Measurements from ENCODE around the gene TTC36.

DNA sequence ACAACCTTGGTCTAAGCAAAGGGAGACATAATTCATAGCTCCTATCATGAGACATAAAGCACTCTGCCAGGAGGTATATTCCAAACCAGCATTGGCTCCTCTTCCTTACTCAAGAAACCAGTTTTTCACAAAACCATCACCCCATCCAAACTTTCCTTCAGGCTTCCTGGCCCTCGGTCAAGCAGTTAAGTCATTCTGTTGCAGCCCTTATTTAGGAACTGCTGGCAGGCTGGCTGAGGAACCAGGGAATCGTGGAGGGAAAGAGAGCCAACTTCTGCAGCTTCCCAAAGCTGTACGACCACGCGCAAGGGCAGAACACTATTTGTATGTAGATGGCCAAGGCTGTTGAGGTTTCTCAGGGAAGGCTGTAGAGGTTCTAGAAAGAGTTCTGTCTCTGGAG lies 37.8 kb downstream of the TTC36 start:
- TF ChIP-seq, protein P1, sequence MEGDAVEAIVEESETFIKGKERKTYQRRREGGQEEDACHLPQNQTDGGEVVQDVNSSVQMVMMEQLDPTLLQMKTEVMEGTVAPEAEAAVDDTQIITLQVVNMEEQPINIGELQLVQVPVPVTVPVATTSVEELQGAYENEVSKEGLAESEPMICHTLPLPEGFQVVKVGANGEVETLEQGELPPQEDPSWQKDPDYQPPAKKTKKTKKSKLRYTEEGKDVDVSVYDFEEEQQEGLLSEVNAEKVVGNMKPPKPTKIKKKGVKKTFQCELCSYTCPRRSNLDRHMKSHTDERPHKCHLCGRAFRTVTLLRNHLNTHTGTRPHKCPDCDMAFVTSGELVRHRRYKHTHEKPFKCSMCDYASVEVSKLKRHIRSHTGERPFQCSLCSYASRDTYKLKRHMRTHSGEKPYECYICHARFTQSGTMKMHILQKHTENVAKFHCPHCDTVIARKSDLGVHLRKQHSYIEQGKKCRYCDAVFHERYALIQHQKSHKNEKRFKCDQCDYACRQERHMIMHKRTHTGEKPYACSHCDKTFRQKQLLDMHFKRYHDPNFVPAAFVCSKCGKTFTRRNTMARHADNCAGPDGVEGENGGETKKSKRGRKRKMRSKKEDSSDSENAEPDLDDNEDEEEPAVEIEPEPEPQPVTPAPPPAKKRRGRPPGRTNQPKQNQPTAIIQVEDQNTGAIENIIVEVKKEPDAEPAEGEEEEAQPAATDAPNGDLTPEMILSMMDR (IDR thresholded peaks at IDR 0.05 in 4 of 5, conservative IDR thresholded peaks at IDR 0.05 in 1 of 5): no peak
- no peak for TF ChIP-seq POLR2A (IDR thresholded peaks at IDR 0.05)

Data from gastrocnemius medialis (tissue), 4 donors.